Natural killer cell (primary cell): Measurements from ENCODE around the gene SEMA3B. TPM values are rescaled to one million over a fixed set of nuclear protein-coding genes. Genes with fewer than 3 reads are reported as not detected.

ENCODE experiments used
- ATAC-seq, 3 donors: fragments of 150-1000 bp in 2 of 3; fragments of 200-7000 bp in 1 of 3; cut with Tn5 transposase; 1 replicate in 1 of 3; 2 replicates in 2 of 3; pipeline ENCODE4 v1.10.0; 2021; ENCODE audit warnings: mild to moderate bottlenecking in 2 of 3, moderate library complexity in 2 of 3
- DNase-seq, 2 donors: peaks; one replicate each; pipeline versions ENCODE4 v3.0.0 to v3.0.0-alpha.2; 2013 to 2021; ENCODE audit warnings: mixed read lengths in 1 of 2
- H3K27ac ChIP-seq: one replicate; pipeline ENCODE4 v1.5.1; 2013; ENCODE audit warnings: mild to moderate bottlenecking, low read length
- H3K27me3 ChIP-seq: one replicate; pipeline ENCODE4 v1.6.1; 2013; ENCODE audit warnings: low read length; ENCODE audit not compliant: control insufficient read depth, insufficient read depth
- H3K36me3 ChIP-seq: one replicate; pipeline ENCODE4 v1.6.1; 2013; ENCODE audit warnings: low read length; ENCODE audit not compliant: control insufficient read depth, insufficient read depth
- H3K4me1 ChIP-seq: one replicate; pipeline ENCODE4 v1.6.1; 2013; ENCODE audit warnings: low read length; ENCODE audit not compliant: control insufficient read depth, insufficient read depth
- H3K4me3 ChIP-seq: one replicate; pipeline ENCODE4 v1.5.1; 2013; ENCODE audit warnings: low read length
- H3K9me3 ChIP-seq: one replicate; pipeline ENCODE4 v1.6.1; 2013; ENCODE audit warnings: low read length; ENCODE audit not compliant: control insufficient read depth, insufficient read depth
- H3K27ac Mint-ChIP-seq, 2 donors: one replicate each; pipeline ENCODE4 v1.8.0; 2022; ENCODE audit warnings: mild to moderate bottlenecking in 2 of 2, mixed read lengths in 2 of 2, moderate library complexity in 1 of 2
- H3K27me3 Mint-ChIP-seq, 2 donors: one replicate each; pipeline ENCODE4 v1.8.0; 2022; ENCODE audit warnings: low read depth in 2 of 2, mixed read lengths in 2 of 2
- H3K36me3 Mint-ChIP-seq: one replicate; pipeline ENCODE4 v1.8.0; 2022; ENCODE audit warnings: mixed read lengths
- H3K4me1 Mint-ChIP-seq, 2 donors: one replicate each; pipeline ENCODE4 v1.8.0; 2022; ENCODE audit warnings: mixed read lengths in 2 of 2
- H3K4me3 Mint-ChIP-seq: one replicate; pipeline ENCODE4 v1.8.0; 2022; ENCODE audit warnings: mild to moderate bottlenecking, moderate library complexity, mixed read lengths
- H3K9me3 Mint-ChIP-seq, 2 donors: one replicate each; pipeline ENCODE4 v1.8.0; 2022; ENCODE audit warnings: mixed read lengths in 2 of 2
- WGBS: methylation state at CpG from one replicate; pipeline ENCODE4 v1.1.7; 2013; ENCODE audit warnings: missing lambda C conversion rate; ENCODE audit not compliant: insufficient coverage; 5-methylcytosine and 5-hydroxymethylcytosine counted together
- intact Hi-C: fragments of 100-400 bp; cut with micrococcal nuclease; formaldehyde crosslinking; loops from one replicate; pipeline ENCODE4 v1.14.2; 2022
- total RNA-seq, 4 donors: library from RNA; stranded (reverse); fragments of 120-200 nt in 1 of 4; gene quantifications; one replicate each; pipeline versions ENCODE4 v1.2.3 to v1.2.4, GENCODE V29; 2013 to 2022
- TF ChIP-seq, protein P1 (sequence below): fragments of 200-600 bp; IDR thresholded peaks from one replicate; pipeline ENCODE4 v1.8.0; 2022; ENCODE audit warnings: antibody characterized with exemption

SEMA3B gene
- total RNA-seq, 3 donors from 2014 or later (not counting 1 experiment from before 2014, with no cell fraction given) = 0.97 to 2.0 (median 0.99) TPM

DNA sequence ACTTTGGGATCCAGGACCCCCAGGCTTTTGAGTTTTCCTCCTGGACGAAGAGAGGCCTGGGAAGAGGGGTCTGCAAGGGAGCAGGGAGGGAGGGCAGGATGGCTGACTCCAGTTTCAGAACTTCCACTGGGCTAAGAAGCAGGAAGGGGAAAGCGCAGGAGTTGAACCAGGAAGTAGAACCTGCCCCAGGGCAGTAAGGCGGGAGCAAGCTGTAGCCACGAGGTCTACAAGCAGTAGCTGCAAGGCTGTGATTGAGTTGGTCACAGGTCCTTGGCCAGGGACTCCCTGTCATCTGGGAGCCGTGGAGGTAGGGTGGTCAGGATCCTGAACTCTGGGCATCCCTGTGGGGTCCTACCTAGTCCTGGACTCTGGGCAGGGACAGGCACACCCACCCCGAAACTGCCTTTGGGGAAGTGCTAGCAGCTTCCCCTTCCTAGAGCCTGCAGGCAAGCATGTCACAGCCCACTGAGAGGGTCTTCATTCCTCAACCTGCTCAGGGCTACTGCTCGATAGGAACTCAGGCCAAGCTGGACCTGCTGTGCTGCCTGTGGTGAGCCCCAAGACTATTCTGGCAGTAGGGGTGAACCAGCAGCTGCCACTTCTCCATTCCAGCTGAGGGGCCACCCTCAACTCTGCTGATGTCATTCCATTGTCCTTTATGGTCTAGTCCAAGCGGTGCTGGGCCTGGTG is 38.7 kb upstream of the SEMA3B start:
- 74% methylated on average over 8 of the region's 8 CpGs for WGBS
- Histone ChIP-seq H3K27me3 (no peaks in the 10 kb centered on the region), H3K36me3 (no peaks in the 10 kb centered on the region), H3K27ac (no peak overlapping the region), H3K9me3 (no peaks in the 10 kb centered on the region), H3K4me3 (no peak overlapping the region), H3K4me1 (peaks cover 49% of the 10 kb centered on the region)
- ATAC-seq (no peak), DNase-seq (no peak)
- H3K27ac Mint-ChIP-seq = no peak overlapping the region
- intact Hi-C loops = no loop called here
- no peaks in the 10 kb centered on the region for H3K36me3 Mint-ChIP-seq
- no peaks in the 10 kb centered on the region for H3K27me3 Mint-ChIP-seq
- TF ChIP-seq, protein P1, sequence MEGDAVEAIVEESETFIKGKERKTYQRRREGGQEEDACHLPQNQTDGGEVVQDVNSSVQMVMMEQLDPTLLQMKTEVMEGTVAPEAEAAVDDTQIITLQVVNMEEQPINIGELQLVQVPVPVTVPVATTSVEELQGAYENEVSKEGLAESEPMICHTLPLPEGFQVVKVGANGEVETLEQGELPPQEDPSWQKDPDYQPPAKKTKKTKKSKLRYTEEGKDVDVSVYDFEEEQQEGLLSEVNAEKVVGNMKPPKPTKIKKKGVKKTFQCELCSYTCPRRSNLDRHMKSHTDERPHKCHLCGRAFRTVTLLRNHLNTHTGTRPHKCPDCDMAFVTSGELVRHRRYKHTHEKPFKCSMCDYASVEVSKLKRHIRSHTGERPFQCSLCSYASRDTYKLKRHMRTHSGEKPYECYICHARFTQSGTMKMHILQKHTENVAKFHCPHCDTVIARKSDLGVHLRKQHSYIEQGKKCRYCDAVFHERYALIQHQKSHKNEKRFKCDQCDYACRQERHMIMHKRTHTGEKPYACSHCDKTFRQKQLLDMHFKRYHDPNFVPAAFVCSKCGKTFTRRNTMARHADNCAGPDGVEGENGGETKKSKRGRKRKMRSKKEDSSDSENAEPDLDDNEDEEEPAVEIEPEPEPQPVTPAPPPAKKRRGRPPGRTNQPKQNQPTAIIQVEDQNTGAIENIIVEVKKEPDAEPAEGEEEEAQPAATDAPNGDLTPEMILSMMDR = no peak
- no peak overlapping the region for H3K4me3 Mint-ChIP-seq
- H3K4me1 Mint-ChIP-seq = peaks cover 16 to 23% of the 10 kb centered on the region in 2 donors
- H3K9me3 Mint-ChIP-seq = no peaks in the 10 kb centered on the region

- H3K36me3 ChIP-seq = no peaks in the 10 kb centered on the region
- DNase-seq (no peak), ATAC-seq (no peak)
- Mint-ChIP-seq H3K36me3 (no peaks in the 10 kb centered on the region), H3K27me3 (no peaks in the 10 kb centered on the region), H3K4me3 (no peak overlapping the region), H3K4me1 (peaks cover 20 to 27% of the 10 kb centered on the region in 2 donors), H3K27ac (no peak overlapping the region), H3K9me3 (no peaks in the 10 kb centered on the region)
- no peak overlapping the region for H3K27ac ChIP-seq
- intact Hi-C loops = no loop called here
- 89% methylated on average over 4 of the region's 4 CpGs for WGBS
- no peaks in the 10 kb centered on the region for H3K27me3 ChIP-seq
- no peaks in the 10 kb centered on the region for H3K9me3 ChIP-seq
- H3K4me3 ChIP-seq = no peak overlapping the region
- TF ChIP-seq, protein P1 = no peak
- H3K4me1 ChIP-seq = peaks cover 53% of the 10 kb centered on the region
Measured at GRCh38 chr3:50230794-50231125, 38.2 kb upstream of the SEMA3B start.

GRCh38 chr3:50231581-50231980 is 37.4 kb upstream of the SEMA3B start:
- H3K27ac Mint-ChIP-seq = no peak overlapping the region
- 89% methylated on average over 5 of the region's 5 CpGs for WGBS
- ATAC-seq (no peak), DNase-seq (no peak)
- H3K4me3 ChIP-seq = no peak overlapping the region
- H3K36me3 ChIP-seq = no peaks in the 10 kb centered on the region
- intact Hi-C loops = no loop called here
- H3K4me3 Mint-ChIP-seq = no peak overlapping the region
- no peaks in the 10 kb centered on the region for H3K36me3 Mint-ChIP-seq
- peaks cover 21 to 28% of the 10 kb centered on the region in 2 donors for H3K4me1 Mint-ChIP-seq
- H3K4me1 ChIP-seq = peaks cover 48% of the 10 kb centered on the region
- H3K9me3 ChIP-seq = no peaks in the 10 kb centered on the region
- H3K9me3 Mint-ChIP-seq = no peaks in the 10 kb centered on the region
- H3K27me3 Mint-ChIP-seq = no peaks in the 10 kb centered on the region
- no peaks in the 10 kb centered on the region for H3K27me3 ChIP-seq
- no peak overlapping the region for H3K27ac ChIP-seq
- TF ChIP-seq, protein P1 = no peak

- intact Hi-C loops = no loop called here
Measured at GRCh38 chr3:50232303-50232702, 36.6 kb upstream of the SEMA3B start.

More at GRCh38 chr3:50232303-50232702, 36.6 kb upstream of the SEMA3B start:
- Histone ChIP-seq H3K9me3 (no peaks in the 10 kb centered on the region), H3K4me1 (peaks cover 47% of the 10 kb centered on the region), H3K27ac (no peak overlapping the region), H3K4me3 (no peak overlapping the region), H3K27me3 (no peaks in the 10 kb centered on the region), H3K36me3 (no peaks in the 10 kb centered on the region)
- ATAC-seq = no peak
- Mint-ChIP-seq H3K27ac (peak overlapping the region in 1 of 2 donors; percentile 56), H3K4me3 (no peak overlapping the region), H3K27me3 (no peaks in the 10 kb centered on the region), H3K36me3 (no peaks in the 10 kb centered on the region), H3K4me1 (peaks cover 21 to 28% of the 10 kb centered on the region in 2 donors), H3K9me3 (no peaks in the 10 kb centered on the region)
- TF ChIP-seq, protein P1 = no peak
- WGBS = 85% methylated on average over 3 of the region's 3 CpGs
- no peak for DNase-seq
